ENCODE measurements around the gene DUSP5.
A peak's percentile ranks its signal among the peaks of the same experiment; 100 is the strongest.

DUSP5 gene

GRCh38 chr10:110483633-110484032, 14.1 kb upstream of the DUSP5 start:
- H3K36me3 ChIP-seq (ENCODE audit: control insufficient read depth, insufficient read depth, low read length), result no peaks in the 10 kb centered on the region
- no peaks in the 10 kb centered on the region for H3K9me3 ChIP-seq (ENCODE audit: control insufficient read depth, insufficient read depth, low read length)
- no peaks in the 10 kb centered on the region for H3K27me3 ChIP-seq (ENCODE audit: control insufficient read depth, insufficient read depth, low read length)
- H3K4me3 ChIP-seq (ENCODE audit: low read depth, low read length), result no peak overlapping the region
- peaks cover 20% of the 10 kb centered on the region for H3K4me1 ChIP-seq (ENCODE audit: control insufficient read depth, insufficient read depth, low read length)
- H3K9ac ChIP-seq (ENCODE audit: low read depth, low read length), result no peak overlapping the region
- H3K27ac ChIP-seq (ENCODE audit: low read depth, low read length), result no peak overlapping the region

DNA sequence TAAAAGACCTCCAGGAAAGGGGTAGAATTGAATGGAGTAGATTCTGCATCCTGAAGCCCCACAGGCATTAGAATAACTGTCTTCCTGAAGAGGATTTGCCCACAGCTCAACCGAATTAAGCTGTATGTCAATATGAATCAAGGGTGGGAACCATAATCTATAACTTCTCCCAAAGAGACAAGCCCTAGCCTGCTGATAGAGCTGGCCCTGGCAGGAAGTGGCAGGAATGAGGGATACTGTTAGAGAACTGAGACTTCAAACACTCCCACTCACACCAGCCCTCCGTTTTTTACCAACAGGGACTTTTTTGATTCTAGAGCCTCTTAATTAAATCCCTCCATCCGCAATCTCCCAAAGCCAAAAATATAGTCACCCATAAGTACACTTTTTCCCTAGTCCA, 12.2 kb upstream of the DUSP5 start:
- Histone ChIP-seq H3K36me3 (ENCODE audit: control insufficient read depth, insufficient read depth, low read length) (no peaks in the 10 kb centered on the region), H3K9ac (ENCODE audit: low read depth, low read length) (no peak overlapping the region), H3K27me3 (ENCODE audit: control insufficient read depth, insufficient read depth, low read length) (no peaks in the 10 kb centered on the region), H3K4me3 (ENCODE audit: low read depth, low read length) (no peak overlapping the region), H3K9me3 (ENCODE audit: control insufficient read depth, insufficient read depth, low read length) (no peaks in the 10 kb centered on the region), H3K27ac (ENCODE audit: low read depth, low read length) (no peak overlapping the region), H3K4me1 (ENCODE audit: control insufficient read depth, insufficient read depth, low read length) (peaks cover 28% of the 10 kb centered on the region)

GRCh38 chr10:110486680-110487410, 10.9 kb upstream of the DUSP5 start:
- Histone ChIP-seq H3K36me3 (ENCODE audit: control insufficient read depth, insufficient read depth, low read length) (no peaks in the 10 kb centered on the region), H3K27ac (ENCODE audit: low read depth, low read length) (no peak overlapping the region), H3K27me3 (ENCODE audit: control insufficient read depth, insufficient read depth, low read length) (no peaks in the 10 kb centered on the region), H3K4me3 (ENCODE audit: low read depth, low read length) (no peak overlapping the region), H3K4me1 (ENCODE audit: control insufficient read depth, insufficient read depth, low read length) (peaks cover 28% of the 10 kb centered on the region), H3K9me3 (ENCODE audit: control insufficient read depth, insufficient read depth, low read length) (no peaks in the 10 kb centered on the region), H3K9ac (ENCODE audit: low read depth, low read length) (no peak overlapping the region)

GRCh38 chr10:110487411-110488331, 10.0 kb upstream of the DUSP5 start:
- peak overlapping the region; percentile 30; the same call in 1 of the 2 replicates for H3K4me3 ChIP-seq (ENCODE audit: low read depth, low read length)
- no peaks in the 10 kb centered on the region for H3K9me3 ChIP-seq (ENCODE audit: control insufficient read depth, insufficient read depth, low read length)
- peaks cover 28% of the 10 kb centered on the region for H3K4me1 ChIP-seq (ENCODE audit: control insufficient read depth, insufficient read depth, low read length)
- H3K27me3 ChIP-seq (ENCODE audit: control insufficient read depth, insufficient read depth, low read length), result no peaks in the 10 kb centered on the region
- no peak overlapping the region for H3K9ac ChIP-seq (ENCODE audit: low read depth, low read length)
- H3K36me3 ChIP-seq (ENCODE audit: control insufficient read depth, insufficient read depth, low read length), result no peaks in the 10 kb centered on the region
- peak overlapping the region; percentile 66 for H3K27ac ChIP-seq (ENCODE audit: low read depth, low read length)

- Histone ChIP-seq H3K27ac (ENCODE audit: low read depth, low read length) (no peak overlapping the region), H3K4me1 (ENCODE audit: control insufficient read depth, insufficient read depth, low read length) (peaks cover 28% of the 10 kb centered on the region), H3K27me3 (ENCODE audit: control insufficient read depth, insufficient read depth, low read length) (no peaks in the 10 kb centered on the region), H3K4me3 (ENCODE audit: low read depth, low read length) (no peak overlapping the region), H3K36me3 (ENCODE audit: control insufficient read depth, insufficient read depth, low read length) (no peaks in the 10 kb centered on the region), H3K9me3 (ENCODE audit: control insufficient read depth, insufficient read depth, low read length) (no peaks in the 10 kb centered on the region), H3K9ac (ENCODE audit: low read depth, low read length) (no peak overlapping the region)
These were observed 9.4 kb upstream of the DUSP5 start for GRCh38 chr10:110488332-110488681.

DNA sequence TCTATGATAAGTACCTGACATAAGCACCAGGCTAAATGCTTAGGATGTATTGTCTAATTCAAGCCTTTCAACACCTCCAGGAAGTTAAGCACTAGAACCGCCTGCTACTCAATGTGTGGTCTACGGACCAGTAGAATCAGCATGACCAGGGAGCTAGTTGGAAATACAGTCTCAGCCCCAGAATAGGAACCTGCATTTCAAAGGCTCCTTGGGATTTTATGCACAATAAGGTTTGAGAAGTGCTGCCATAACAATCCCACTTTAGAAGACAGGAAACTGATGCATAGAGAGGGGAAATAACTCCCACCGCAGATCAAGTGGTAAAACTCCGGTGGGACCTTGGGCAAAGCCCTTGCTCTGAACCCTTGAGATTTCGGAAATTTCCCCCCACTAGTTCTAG, 8.8 kb upstream of the DUSP5 start:
- Histone ChIP-seq H3K36me3 (ENCODE audit: control insufficient read depth, insufficient read depth, low read length) (no peaks in the 10 kb centered on the region), H3K27me3 (ENCODE audit: control insufficient read depth, insufficient read depth, low read length) (no peaks in the 10 kb centered on the region), H3K9ac (ENCODE audit: low read depth, low read length) (no peak overlapping the region), H3K4me1 (ENCODE audit: control insufficient read depth, insufficient read depth, low read length) (peaks cover 28% of the 10 kb centered on the region), H3K9me3 (ENCODE audit: control insufficient read depth, insufficient read depth, low read length) (no peaks in the 10 kb centered on the region), H3K27ac (ENCODE audit: low read depth, low read length) (no peak overlapping the region), H3K4me3 (ENCODE audit: low read depth, low read length) (no peak overlapping the region)

DNA sequence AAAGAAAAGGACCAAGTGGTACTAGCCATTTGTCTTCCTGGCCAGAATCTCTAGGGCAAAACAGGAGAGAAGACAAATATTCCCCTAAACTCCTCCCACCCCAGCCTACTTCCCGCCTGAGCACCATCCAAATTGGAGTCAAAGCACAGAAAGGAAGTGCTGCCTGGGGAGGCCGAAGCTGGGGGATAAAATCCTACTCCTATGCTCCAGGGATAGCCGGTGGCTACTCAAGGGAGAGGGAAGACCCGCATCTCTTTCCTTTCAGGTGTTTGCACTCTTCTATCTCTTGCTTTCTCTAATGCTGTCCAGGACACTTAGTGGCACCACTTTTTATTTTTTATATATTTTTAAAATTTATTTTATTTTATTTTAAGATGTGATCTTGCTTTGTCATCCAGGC, 7.1 kb upstream of the DUSP5 start:
- H3K9me3 ChIP-seq (ENCODE audit: control insufficient read depth, insufficient read depth, low read length), result no peaks in the 10 kb centered on the region
- H3K4me3 ChIP-seq (ENCODE audit: low read depth, low read length), result no peak overlapping the region
- H3K36me3 ChIP-seq (ENCODE audit: control insufficient read depth, insufficient read depth, low read length), result no peaks in the 10 kb centered on the region
- H3K4me1 ChIP-seq (ENCODE audit: control insufficient read depth, insufficient read depth, low read length), result peaks cover 28% of the 10 kb centered on the region
- H3K9ac ChIP-seq (ENCODE audit: low read depth, low read length), result no peak overlapping the region
- no peak overlapping the region for H3K27ac ChIP-seq (ENCODE audit: low read depth, low read length)
- H3K27me3 ChIP-seq (ENCODE audit: control insufficient read depth, insufficient read depth, low read length), result 0 out of 2 replicates have a peak, but pooled peaks cover under 1% of the 10 kb centered on the region

- no peaks in the 10 kb centered on the region for H3K9me3 ChIP-seq (ENCODE audit: control insufficient read depth, insufficient read depth, low read length)
- H3K27me3 ChIP-seq (ENCODE audit: control insufficient read depth, insufficient read depth, low read length), result peaks cover 7% of the 10 kb centered on the region
- H3K4me3 ChIP-seq (ENCODE audit: low read depth, low read length), result no peak overlapping the region
- H3K9ac ChIP-seq (ENCODE audit: low read depth, low read length), result no peak overlapping the region
- no peak overlapping the region for H3K27ac ChIP-seq (ENCODE audit: low read depth, low read length)
- H3K36me3 ChIP-seq (ENCODE audit: control insufficient read depth, insufficient read depth, low read length), result no peaks in the 10 kb centered on the region
- H3K4me1 ChIP-seq (ENCODE audit: control insufficient read depth, insufficient read depth, low read length), result peaks cover 27% of the 10 kb centered on the region
These were observed 6.4 kb upstream of the DUSP5 start for GRCh38 chr10:110491346-110491745.

DNA sequence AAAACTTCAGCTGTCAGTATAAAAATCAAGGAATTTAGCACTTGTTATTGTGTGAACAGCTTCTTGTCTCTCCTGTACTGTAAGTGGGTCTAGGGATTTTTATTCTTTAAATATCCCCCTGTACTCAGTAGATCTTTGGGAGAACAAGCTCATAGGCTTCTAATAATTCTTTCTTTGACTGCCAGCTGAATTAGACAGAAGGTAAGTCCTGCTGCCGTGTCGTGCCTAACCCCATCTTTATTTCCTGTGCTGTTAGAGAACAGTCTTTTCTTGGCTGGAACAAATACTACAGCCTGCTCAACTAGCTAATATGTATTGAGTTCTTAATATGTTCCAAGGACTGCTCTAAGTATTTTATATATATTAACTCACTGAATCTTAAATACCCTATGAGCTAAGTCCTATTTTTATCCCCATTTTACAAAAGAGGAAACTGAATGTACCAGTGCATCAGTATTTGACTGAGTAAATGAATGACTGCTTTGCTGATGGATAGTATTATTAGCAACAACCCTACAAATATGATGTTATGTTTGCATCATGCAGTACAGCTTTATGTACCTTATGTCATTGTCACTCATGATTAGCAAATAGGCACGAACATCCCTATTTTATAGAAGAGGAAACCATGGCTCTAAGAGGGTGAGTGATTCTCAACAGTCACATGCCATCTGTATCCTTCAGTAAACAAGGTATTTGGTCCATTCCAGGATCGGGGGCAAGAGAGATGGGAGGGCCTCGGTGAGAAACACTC, 5.5 kb upstream of the DUSP5 start:
- H3K36me3 ChIP-seq (ENCODE audit: control insufficient read depth, insufficient read depth, low read length), result no peaks in the 10 kb centered on the region
- peaks cover 16% of the 10 kb centered on the region for H3K27me3 ChIP-seq (ENCODE audit: control insufficient read depth, insufficient read depth, low read length)
- H3K9me3 ChIP-seq (ENCODE audit: control insufficient read depth, insufficient read depth, low read length), result no peaks in the 10 kb centered on the region
- peaks cover 26% of the 10 kb centered on the region for H3K4me1 ChIP-seq (ENCODE audit: control insufficient read depth, insufficient read depth, low read length)
- no peak overlapping the region for H3K27ac ChIP-seq (ENCODE audit: low read depth, low read length)
- H3K9ac ChIP-seq (ENCODE audit: low read depth, low read length), result no peak overlapping the region
- H3K4me3 ChIP-seq (ENCODE audit: low read depth, low read length), result no peak overlapping the region

GRCh38 chr10:110493832-110494426, 3.8 kb upstream of the DUSP5 start:
- peaks cover 13% of the 10 kb centered on the region for H3K4me1 ChIP-seq (ENCODE audit: control insufficient read depth, insufficient read depth, low read length)
- H3K9me3 ChIP-seq (ENCODE audit: control insufficient read depth, insufficient read depth, low read length), result no peaks in the 10 kb centered on the region
- H3K9ac ChIP-seq (ENCODE audit: low read depth, low read length), result no peak overlapping the region
- H3K27me3 ChIP-seq (ENCODE audit: control insufficient read depth, insufficient read depth, low read length), result peaks cover 27% of the 10 kb centered on the region
- no peaks in the 10 kb centered on the region for H3K36me3 ChIP-seq (ENCODE audit: control insufficient read depth, insufficient read depth, low read length)
- no peak overlapping the region for H3K27ac ChIP-seq (ENCODE audit: low read depth, low read length)
- no peak overlapping the region for H3K4me3 ChIP-seq (ENCODE audit: low read depth, low read length)

All from HUES48 (cell line).